Stimulated activated CD8-positive, alpha-beta memory T cell treated with anti-CD3 and anti-CD28 coated beads, Interleukin-15, amount 100 ng/mL, for 48 hours (primary cell): ENCODE results near the gene SNX4.

ENCODE experiments used
- DNase-seq, 2 donors: peaks; one replicate each; pipeline ENCODE4 v3.0.0-alpha.2; 2020; ENCODE audit warnings: low read depth in 2 of 2

Gene SNX4

GRCh38 chr3:125403789-125404188 is 116.2 kb downstream of the SNX4 start:
- DNase-seq: no peak

DNA sequence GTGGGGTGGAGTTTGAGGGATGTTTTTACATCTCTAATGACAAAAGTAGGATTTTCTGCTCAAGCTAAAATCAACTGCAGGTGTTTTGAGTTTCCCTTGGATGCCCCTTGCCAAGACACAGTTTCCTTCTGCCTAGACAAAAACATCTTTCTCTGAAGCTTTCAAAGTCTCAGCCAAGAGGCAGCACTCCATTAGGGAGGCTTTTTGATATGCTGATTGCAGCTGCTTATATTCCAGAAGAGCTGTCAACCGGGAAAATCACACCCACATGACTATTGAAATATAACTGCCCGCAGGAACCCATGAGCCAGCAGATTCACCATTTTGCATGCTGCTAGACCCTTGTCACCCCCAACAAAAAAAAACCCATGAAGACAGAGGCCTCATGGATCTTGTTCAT is 117.4 kb downstream of the SNX4 start:
- DNase-seq: no peak

DNA sequence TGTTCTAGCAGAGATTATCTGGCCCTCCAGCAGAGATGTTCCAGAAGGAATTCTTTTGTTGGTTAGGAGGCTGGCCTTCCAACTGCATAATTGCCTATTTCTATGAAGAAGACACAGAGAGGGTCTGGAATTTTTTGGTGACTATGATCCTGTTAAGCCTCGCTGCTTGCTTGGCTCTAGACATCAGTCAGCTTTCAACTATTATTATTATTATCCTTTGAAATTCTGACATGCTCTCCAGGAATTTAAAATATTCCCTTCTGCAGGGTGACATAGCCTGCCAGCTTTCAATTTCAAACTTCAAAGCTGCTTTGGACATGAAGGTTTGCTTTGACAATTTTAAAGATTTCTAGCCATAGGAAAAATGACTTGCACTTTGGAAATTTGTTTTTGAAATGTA is 118.6 kb downstream of the SNX4 start:
- DNase-seq: no peak

DNA sequence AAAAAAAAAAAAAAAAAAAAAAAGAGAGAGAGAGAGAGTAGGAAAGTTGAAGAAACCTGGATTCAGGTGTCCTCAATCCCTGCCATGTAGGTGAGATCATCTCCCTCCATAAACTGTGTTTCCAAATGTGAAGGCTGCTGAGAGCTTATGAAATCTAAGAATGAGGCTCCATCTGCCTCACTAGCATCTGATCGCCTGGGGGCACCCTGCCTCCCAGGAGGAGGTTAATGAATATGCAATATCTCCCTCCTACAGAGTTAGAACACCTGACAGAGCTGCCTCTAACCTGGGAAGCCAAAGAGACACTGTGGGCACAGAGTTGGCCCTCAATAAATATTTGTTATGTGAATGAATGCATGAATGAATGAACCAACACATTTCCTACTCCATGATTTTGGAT is 121.0 kb downstream of the SNX4 start:
- DNase-seq: no peak
